WTC11 (cell line): Measurements from ENCODE around the gene CGN.

Experiments used
- ATF3 ChIP-seq: sonication (generic); formaldehyde crosslinking; conservative IDR thresholded peaks from 2 replicates; pipeline ENCODE4 v1.8.1; 2022; ENCODE audit warnings: mild to moderate bottlenecking, missing genetic modification reagents
- CTCF ChIP-seq: fragments of 200-600 bp; IDR thresholded peaks from 2 replicates; pipeline ENCODE4 v1.8.0; 2022; ENCODE audit warnings: antibody characterized with exemption
- ETV6 ChIP-seq: sonication (generic); formaldehyde crosslinking; IDR thresholded peaks from 2 replicates; pipeline ENCODE4 v1.8.1; 2022; ENCODE audit warnings: mild to moderate bottlenecking, missing genetic modification reagents
- FOXJ3 ChIP-seq: sonication (generic); formaldehyde crosslinking; IDR thresholded peaks from 2 replicates; pipeline ENCODE4 v1.9.0; 2021; ENCODE audit warnings: missing genetic modification reagents, mild to moderate bottlenecking, borderline replicate concordance
- RELA ChIP-seq: sonication (generic); formaldehyde crosslinking; IDR thresholded peaks from 2 replicates; pipeline ENCODE4 v1.8.1; 2022; ENCODE audit warnings: missing genetic modification reagents, mild to moderate bottlenecking, borderline replicate concordance
- SMAD4 ChIP-seq: sonication (generic); formaldehyde crosslinking; IDR thresholded peaks from 2 replicates; pipeline ENCODE4 v1.8.0; 2022; ENCODE audit warnings: mild to moderate bottlenecking, missing genetic modification reagents
- TF ChIP-seq, protein P1 (sequence below): sonication (generic); formaldehyde crosslinking; IDR thresholded peaks from 2 replicates; pipeline ENCODE4 v1.8.0; 2022; ENCODE audit warnings: mild to moderate bottlenecking, missing genetic modification reagents

- TF ChIP-seq CTCF (no peak), FOXJ3 (no peak), ETV6 (CRISPR knock-in tag) (no peak), SMAD4 (CRISPR knock-in tag) (no peak), ATF3 (no peak), RELA (CRISPR knock-in tag) (no peak)
- TF ChIP-seq, protein P1, sequence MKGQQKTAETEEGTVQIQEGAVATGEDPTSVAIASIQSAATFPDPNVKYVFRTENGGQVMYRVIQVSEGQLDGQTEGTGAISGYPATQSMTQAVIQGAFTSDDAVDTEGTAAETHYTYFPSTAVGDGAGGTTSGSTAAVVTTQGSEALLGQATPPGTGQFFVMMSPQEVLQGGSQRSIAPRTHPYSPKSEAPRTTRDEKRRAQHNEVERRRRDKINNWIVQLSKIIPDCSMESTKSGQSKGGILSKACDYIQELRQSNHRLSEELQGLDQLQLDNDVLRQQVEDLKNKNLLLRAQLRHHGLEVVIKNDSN (CRISPR knock-in tag) = no peak
Measured at GRCh38 chr1:151491641-151492040, 19.5 kb upstream of the CGN start.
